Head of caudate nucleus (tissue), 42 donors: Measurements from ENCODE around the gene PLA2G1B.
"Not testable (repeated sequence)": the region's sequence is repeated elsewhere in the genome, so short reads cannot be mapped to it uniquely, and the experiment has no call there.

ENCODE experiments used
- DNase-seq, 42 donors: peaks; one replicate each; pipeline versions ENCODE4 v3.0.0 to v3.0.0-alpha.2; 2020 to 2021; ENCODE audit warnings: mixed read lengths in 7 of 42
- intact Hi-C: fragments of 100-400 bp; cut with DNase I; formaldehyde crosslinking; loops from one replicate; pipeline ENCODE4 v1.15.0; 2022

PLA2G1B gene

DNA sequence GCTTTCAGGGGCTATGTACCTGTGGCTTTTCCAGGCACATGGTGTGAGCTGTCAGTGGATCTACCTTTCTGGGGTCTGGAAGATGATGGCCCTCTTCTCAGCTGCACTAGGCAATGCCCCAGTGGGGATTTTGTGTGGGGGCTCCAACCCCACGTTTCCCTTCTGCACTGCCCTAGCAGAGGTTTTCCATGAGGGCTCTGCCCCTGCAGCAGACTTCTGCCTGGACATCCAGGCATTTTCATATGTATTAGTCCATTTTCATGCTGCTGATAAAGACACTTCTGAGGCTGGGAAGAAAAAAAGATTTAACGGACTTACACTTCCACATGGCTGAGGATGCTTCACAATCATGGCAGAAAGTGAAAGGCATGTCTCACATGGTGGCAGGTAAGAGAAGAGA lies 8.8 kb upstream of the PLA2G1B start:
- intact Hi-C loops, DNase-seq: not testable (repeated sequence)

GRCh38 chr12:120335447-120335846 lies 7.9 kb upstream of the PLA2G1B start:
- intact Hi-C loops, result not testable (repeated sequence)
- peak in 37 of 42 donors; percentile 7 to 80 (median 42) for DNase-seq

DNA sequence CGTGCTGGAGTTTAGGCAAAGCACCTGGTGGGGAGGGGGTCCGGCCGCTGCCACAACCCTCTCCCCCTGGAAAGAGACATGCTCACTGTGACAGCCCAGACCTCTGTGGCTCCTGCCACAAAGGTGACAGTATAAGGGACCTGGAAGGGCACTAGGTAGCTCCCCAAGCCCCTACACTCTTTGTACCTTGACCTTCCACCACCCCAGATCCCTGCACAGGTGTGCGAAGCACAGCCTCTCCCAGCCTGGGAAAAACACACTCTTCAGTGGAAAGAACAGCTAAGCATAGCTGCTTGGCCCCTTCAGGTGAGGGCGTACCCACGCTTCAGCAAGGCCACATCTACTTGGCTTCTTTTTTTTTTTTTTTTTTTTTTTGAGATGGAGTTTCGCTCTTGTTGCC lies 4.9 kb upstream of the PLA2G1B start:
- intact Hi-C loops, result no loop called here

DNA sequence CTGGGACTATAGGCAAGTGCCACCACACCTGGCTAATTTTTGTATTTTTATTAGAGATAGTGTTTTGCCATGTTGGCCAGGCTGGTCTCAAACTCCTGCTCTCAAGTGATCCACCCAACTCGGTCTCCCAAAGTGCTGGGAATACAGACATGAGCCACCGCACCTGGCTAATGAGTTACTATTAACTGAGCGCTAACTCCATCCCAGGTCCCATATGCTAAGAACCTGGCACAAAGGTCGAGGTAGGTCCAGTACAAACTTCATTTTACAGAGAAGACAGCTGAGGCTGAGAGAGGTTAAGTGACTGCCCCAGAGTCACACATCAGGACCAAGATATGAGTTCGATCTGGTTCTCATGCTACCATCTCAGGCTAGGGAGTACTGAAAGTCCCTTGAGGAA lies 4.5 kb upstream of the PLA2G1B start:
- no peak for DNase-seq
- intact Hi-C loops, result no loop called here

More for the DNA sequence above, 4.9 kb upstream of the PLA2G1B start:
- no peak for DNase-seq

- no peak for DNase-seq
- intact Hi-C loops, result no loop called here
Measured at GRCh38 chr12:120331390-120331789, 3.8 kb upstream of the PLA2G1B start.

GRCh38 chr12:120328228-120328627 lies 649 bp upstream of the PLA2G1B start:
- intact Hi-C loops, result no loop called here
- no peak for DNase-seq

DNA sequence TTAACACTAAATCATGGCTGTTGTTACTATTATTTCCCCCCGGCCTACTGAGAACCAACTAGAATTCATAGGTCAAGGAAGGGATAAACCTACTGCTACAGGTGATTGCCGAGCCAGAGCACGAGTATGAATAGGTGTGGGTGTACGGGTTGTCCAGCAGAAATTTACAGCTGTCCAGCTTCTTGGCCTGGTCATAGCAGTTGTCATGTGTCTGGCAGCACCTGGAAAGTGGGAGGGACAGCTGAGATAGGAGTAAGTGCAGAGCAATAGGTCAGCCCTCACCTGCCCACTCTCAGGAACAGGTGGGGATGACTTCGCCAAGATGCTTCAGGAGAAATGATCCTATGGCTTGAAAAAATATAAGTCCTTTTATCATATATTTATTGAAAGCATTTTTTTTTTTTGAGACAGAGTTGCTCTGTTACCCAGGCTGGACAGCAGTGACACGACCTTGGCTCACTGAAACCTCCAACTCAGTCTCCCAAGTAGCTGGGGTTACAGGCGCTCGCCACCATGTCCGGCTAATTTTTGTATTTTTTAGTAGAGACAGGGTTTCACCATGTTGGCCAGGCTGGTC lies 2.6 kb downstream of the PLA2G1B start:
- intact Hi-C loops, result no loop called here
- no peak for DNase-seq

DNA sequence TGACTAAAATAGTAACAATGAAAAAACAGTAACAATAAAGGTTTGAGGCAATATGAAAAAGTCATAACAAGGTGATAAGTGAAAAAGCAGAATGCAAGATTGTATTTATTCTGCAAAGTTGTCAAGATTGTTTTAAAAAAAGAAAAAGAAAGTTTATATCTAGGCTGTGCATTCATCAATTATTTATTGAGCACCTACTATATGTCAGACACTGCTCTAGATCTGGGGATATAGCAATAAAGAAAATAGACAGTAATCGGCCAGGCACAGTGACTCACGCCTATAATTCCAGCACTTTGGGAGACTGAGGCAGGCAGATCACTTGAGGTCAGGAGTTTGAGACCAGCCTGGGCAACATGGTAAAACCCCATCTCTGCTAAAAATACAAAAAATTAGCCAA lies 3.8 kb downstream of the PLA2G1B start:
- no peak for DNase-seq
- intact Hi-C loops, result no loop called here

DNA sequence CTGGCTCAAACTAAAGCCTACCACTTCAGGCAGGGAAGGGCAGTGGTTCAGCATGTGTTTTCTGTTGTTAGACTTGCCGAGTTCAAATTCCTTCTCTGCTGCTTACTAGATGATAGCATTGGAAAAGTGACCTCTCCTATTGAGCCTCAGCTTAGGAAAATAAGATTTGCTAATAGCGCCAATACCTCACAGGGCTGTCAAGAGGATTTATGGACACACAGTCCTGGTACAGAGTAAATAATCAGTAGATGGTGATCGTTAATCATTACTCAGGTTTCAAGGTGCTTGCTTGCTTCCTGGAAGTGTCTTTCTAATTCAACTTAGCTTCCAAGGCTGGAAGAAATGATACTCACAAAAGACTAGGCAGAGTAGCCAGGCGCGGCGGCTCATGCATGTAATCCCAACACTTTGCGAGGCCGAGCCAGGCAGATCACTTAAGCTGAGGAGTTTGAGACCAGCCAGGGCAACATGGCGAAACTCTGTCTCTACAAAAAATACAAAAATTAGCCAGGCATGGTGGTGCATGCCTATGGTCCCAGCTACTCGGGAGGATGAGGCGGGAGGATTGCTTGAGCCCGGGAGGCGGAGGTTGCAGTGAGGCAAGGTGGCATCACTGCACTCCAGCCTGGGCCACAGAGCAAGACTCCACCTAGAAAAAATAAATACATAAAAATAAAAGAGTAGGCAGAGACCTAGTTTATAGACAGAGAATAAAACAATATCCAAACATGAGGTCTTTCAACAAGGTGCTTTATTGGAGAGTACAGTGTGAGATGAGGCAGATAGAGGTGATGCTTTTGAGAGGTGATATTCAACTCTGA lies 6.0 kb downstream of the PLA2G1B start:
- intact Hi-C loops, result no loop called here
- no peak for DNase-seq

GRCh38 chr12:120317224-120318105 lies 10.1 kb downstream of the PLA2G1B start:
- intact Hi-C loops, result loop anchor here (2.0 kb wide), 1 partner anchor 15 kb away; the partner anchor contains the start of gene SIRT4
- DNase-seq, result peak; percentile 97 to 100 (median 99)

DNA sequence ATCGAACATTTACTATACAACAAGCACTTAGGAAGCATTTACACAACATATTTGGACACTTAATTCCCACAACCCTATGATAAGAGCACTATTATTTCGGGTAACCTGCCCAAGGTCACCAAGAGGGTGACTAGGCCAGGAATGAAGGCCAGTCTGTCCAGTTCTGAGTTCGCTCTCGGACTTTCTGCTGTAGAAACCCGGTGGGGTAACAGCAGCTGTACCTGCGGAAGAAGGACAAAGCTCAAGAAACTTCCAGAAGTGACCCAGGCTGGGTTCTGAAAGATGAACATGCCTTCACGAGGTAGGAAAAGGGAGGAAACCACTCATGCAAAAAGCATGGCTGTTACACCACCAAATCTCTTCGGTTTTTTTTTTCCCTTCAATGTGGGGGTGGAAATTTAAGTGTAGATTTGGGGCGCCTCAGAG lies 10.8 kb downstream of the PLA2G1B start:
- intact Hi-C loops, result loop anchor here (2.0 kb wide), 1 partner anchor 14 kb away; the partner anchor contains the start of gene SIRT4
- DNase-seq, result peak in 1 of 42 donors; percentile 5

GRCh38 chr12:120314220-120314619 lies 13.4 kb downstream of the PLA2G1B start:
- intact Hi-C loops, result no loop called here
- DNase-seq, result no peak

- intact Hi-C loops, result loop anchor here (2.0 kb wide), 1 partner anchor 15 kb away; no protein-coding TSS in a partner anchor
- DNase-seq, result peak; percentile 76 to 98 (median 93)
Measured at GRCh38 chr12:120301962-120302815, 25.4 kb downstream of the PLA2G1B start, which contains the start of gene SIRT4. Gene SIRT4, plus strand, starts transcription at chr12:120302321. Its CDS starts 1,241 bp downstream, at chr12:120303562.

DNA sequence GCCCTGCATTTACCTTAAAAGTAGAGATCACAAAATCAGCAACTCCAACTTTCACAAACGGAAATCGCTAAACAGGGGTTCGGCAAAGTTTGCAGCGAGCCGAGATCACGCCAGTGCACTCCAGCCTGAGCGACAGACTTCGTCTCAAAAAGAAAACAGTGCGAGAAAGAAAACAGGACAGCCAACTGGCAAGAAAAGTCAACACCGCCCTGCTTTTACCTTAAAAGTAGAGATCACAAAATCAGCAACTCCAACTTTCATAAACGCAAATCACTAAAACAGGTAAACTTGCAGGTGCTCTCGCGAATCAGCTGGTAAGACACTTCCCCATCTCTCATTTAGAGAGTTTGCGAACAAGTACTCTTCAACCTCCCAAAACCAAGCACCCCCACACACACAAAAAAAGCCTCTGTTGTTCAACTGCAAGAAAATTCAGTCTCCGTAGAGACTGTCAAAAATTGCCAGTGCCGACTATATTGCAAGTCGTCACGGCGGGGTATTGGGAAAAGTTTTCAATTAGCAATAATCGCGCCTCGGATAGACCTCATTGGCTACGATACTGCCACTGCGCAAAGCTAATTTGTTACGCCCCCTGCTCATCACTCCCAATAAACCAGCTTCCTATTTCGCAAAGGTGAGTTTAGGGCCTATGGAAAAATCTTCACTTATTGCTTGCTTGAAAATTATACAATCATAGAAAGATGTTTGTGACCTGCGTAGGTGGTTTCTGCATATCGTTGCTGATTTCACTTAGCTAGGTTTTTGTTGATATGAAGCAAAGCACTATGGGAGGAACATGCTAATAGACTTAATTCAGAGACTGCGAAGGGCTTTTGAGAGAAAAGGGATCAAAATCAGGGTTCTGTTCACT lies 34.7 kb downstream of the PLA2G1B start, which contains the start of gene RNU4-1:
Gene RNU4-1 (minus strand): TSS at position 577 of the 871 bp plus-strand sequence.
- DNase-seq, result peak; percentile 56 to 94 (median 79)
- intact Hi-C loops, result no loop called here

GRCh38 chr12:120292411-120292660 lies 35.2 kb downstream of the PLA2G1B start:
- DNase-seq, result peak in 5 of 42 donors; percentile 6 to 17 (median 13)
- intact Hi-C loops, result no loop called here

GRCh38 chr12:120290609-120291305 lies 36.8 kb downstream of the PLA2G1B start:
- intact Hi-C loops, result no loop called here
- DNase-seq, result peak in 10 of 42 donors; percentile 9 to 54 (median 25)

- intact Hi-C loops, result no loop called here
- no peak for DNase-seq
Measured at GRCh38 chr12:120287491-120287890, 40.1 kb downstream of the PLA2G1B start.
